IPS DF 19.7 (cell line): ENCODE data around the gene DOCK7.
A peak's percentile ranks its signal among the peaks of the same experiment; 100 is the strongest.
"Not testable (repeated sequence)": the region's sequence is repeated elsewhere in the genome, so short reads cannot be mapped to it uniquely, and the experiment has no call there.

ENCODE experiments used
- DNase-seq: peaks from one replicate; pipeline ENCODE4 v3.0.0-alpha.2; 2013; ENCODE audit warnings: low read depth, low spot score

DOCK7 gene

GRCh38 chr1:62613890-62614289 lies 74.3 kb downstream of the DOCK7 start:
- DNase-seq: no peak

DNA sequence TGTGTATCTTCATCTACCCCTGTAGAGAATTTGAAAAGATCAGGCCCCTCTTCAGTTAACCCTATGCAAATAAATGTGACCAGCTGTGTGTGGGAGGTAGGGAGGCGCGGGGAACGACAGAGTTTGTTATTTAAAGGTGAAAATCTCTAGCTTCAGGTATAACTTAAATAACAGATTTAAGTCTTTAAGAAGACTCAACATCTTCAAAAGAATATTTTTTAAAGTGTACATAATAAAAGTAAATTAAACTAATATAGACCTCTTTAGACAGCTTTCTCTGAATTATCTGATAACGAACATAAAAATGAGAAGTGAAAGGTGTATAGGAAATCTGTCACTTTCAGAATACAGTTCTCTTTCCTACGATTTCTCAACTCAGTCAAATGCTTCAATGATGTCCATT lies 74.9 kb downstream of the DOCK7 start:
- no peak for DNase-seq

DNA sequence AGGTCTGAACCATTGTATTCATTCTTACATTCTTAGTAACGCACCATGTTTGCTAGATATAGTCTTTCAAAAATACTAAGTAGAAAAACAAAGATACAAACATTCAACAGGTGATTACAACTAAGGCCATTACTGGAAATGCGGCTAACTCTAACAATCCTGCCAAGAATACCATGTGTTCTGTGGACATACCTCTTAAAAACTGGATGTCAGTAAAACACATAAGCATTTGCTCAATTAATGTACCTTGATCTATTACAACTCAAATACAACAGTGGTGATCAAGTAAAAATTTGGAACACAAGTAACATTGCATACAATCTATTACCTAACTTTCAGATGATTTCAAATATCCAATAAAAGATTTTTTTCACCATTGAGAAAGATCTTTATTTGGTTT lies 75.4 kb downstream of the DOCK7 start:
- DNase-seq: no peak

DNA sequence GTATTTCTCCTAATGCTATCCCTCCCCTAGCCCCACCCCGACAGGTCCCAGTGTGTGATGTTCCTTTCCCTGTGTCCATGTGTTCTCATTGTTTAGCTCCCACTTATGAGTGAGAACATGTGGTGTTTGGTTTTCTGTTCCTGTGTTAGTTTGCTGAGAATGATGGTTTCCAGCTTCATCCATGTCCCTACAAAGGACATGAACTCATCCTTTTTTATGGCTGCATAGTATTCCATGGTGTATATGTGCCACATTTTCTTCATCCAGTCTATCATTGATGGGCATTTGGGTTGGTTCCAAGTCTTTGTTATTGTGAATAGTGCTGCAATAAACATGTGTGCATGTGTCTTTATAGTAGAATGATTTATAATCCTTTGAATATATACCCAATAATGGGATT lies 77.6 kb downstream of the DOCK7 start:
- not testable (repeated sequence) for DNase-seq

DNA sequence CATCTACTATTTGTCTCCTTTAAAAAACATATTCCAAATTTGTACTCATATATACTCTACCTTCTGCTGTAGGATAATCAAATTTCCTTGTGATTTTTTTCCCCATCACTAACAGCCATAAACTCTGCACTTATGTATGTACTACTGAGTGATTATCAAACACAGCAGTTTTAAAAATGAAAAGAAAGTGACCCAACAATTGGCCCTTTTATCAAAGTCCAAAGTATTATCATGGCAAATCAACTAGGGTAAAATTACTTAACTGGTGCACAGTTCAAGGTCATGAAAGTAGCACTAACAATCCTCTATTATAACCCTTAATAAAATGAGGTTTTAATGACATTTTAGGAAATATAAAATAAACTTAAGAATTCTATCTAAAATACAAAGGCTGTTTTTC lies 79.3 kb downstream of the DOCK7 start:
- DNase-seq: no peak

DNA sequence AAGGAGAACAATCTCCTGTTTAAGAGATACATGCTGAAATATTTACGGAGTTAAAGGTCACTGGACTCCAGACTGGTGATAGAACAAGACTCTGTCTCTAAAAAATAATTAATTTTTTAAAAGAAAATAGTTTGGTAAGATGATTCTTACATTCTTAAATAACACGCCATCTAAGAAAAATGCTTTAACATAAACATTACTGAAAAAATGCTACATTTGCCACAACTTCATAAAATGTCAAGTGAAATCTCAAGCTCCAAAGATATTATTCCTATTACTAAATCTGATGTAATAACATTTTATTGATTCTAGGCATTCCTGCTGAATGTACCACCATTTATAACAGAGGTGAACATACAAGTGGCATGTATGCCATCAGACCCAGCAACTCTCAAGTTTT lies 86.7 kb downstream of the DOCK7 start:
- no peak for DNase-seq

DNA sequence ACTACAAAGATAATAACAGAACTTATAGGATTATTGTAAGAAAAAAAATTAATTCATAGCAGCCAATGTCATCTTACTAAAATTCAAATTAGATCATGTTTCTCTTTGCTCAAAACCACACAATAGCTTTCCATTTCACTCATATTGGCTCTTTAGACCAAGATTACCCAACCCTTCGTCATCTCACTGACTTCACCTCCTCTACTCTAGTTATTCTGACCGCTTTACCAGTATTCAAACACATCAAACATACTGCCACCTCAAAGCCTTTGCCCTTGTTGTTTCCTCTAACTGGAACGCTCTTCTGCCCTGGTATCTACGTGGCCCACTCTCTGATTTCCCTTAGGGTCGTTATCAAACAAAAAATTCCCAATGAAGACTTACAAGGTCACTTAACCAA lies 89.1 kb downstream of the DOCK7 start:
- no peak for DNase-seq

DNA sequence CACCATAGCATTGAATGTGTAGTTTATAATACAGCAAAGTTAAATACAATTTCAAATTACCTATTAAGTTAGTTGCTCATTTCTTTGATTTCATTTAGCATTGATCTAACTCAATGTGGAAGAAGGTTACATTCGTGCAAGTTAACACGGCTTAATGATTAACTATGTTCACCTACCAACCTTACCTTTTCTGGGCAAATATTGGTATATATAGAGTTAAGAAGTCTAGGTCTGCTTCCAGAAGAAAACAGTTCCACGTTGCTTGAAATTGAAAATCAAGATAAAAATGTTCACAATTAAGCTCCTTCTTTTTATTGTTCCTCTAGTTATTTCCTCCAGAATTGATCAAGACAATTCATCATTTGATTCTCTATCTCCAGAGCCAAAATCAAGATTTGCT lies 90.9 kb downstream of the DOCK7 start, which contains the start of gene ANGPTL3:
ANGPTL3 (plus strand) TSS at position 240 of the 400 bp plus-strand sequence; CDS start at position 287, 47 bp downstream.
- no peak for DNase-seq

GRCh38 chr1:62595647-62596046 lies 92.5 kb downstream of the DOCK7 start:
- DNase-seq: no peak

GRCh38 chr1:62593825-62594394 lies 94.3 kb downstream of the DOCK7 start:
- no peak for DNase-seq

DNA sequence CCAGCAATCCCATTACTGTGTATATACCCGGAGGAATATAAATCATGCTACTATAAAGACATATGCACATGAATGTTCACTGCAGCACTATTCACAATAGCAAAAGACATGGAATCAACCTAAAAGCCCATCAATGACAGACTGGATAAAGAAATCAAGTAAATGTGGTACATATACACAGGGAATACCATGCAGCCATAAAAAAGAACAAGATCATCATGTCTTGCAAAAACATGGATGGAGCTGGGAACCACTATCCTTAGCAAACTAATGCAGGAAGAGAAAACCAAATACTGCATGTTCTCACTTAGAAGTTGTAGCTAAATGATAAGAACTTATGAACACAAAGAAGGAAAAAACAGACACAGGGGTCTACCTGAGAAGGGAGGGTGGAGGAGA lies 97.2 kb downstream of the DOCK7 start:
- DNase-seq: no peak

GRCh38 chr1:62590255-62590969 lies 97.8 kb downstream of the DOCK7 start:
- DNase-seq: no peak

- DNase-seq: no peak
Measured at GRCh38 chr1:62589321-62589720, 98.9 kb downstream of the DOCK7 start.

DNA sequence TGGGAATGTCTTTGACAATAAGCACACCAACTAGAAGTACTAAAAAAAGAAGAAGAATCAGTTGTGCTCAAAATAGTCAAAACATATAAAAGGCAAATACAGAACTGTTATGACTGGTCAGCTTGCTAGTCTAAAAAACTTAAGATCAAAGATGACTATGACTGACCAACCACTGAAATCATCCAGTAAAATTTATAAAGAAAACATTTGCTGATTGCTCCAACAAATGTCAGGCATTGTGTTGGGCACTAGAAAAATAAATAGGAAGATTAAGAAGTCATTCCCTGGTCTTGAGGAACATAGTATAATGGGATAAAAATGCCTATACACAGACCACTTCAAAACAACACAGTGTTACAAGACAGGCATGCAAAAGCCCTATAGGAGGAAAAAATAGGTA lies 100.2 kb downstream of the DOCK7 start:
- DNase-seq: no peak

DNA sequence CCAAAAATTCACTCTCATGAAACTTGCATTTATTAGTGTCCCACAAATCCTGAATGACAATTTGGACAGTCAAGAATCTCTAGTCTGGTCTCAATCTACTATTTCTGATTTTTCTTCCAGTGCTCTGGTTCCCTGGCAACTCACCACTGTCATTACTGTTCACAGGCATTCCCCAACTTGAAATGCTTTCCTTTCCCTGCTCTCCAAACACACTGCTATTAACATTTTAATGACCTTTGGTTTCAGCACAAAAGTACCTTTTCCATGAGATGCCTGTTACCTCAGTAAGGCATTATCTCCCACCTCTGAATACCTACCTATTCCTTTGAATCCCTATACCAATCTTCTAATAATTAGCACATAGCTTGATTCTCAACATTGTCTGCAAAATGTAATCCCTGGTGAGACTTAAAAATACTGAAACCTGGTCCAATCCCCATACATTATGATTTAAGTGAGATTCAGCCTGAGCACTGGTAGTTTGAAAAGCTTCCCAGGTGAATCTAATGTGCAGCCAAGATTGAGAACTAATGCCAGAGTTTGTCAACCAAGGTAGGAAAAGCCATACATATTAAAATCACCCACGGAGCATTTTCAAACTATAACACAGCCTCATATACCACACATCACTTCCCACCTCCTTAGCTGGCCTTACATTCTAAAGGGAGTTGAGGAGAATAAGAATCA lies 102.6 kb downstream of the DOCK7 start:
- peak; percentile 33 for DNase-seq

- DNase-seq: no peak
Measured at GRCh38 chr1:62573675-62574074, 114.5 kb downstream of the DOCK7 start.

DNA sequence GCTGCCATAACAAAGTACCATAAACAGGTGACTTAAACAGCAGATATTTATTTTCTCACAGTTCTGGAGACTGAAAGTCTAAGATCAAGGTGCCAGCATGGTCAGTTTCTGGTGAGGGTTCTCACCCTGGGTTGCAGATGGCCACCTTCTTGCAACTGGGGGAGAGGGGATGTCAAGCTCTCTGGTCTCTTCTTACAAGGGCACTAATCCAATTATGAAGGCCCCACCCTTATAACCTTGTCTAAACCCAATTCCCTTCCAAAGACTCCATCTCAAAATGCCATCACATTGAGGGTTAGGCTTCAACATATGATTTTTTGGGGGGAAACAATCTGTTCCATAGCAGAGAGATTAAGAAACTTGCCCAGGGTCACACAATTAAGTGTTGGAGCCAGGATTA lies 115.7 kb downstream of the DOCK7 start:
- no peak for DNase-seq

DNA sequence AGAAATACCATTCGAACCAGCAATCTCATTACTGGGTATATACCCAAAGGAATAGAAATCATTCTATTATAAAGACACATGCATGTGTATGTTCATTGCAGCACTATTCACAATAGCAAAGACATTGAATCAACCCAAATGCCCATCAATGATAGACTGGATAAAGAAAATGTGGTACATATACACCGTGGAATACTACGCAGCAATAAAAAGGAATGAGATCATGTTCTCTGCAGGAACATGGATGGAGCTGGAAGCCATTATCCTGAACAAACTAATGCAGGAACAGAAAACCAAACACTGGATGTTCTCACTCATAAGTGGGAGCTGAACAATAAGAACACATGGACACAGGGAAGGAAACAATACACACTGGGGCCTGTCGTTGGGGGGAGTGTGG lies 116.7 kb downstream of the DOCK7 start:
- not testable (repeated sequence) for DNase-seq

- not testable (repeated sequence) for DNase-seq
Measured at GRCh38 chr1:62567926-62568325, 120.3 kb downstream of the DOCK7 start.

- DNase-seq: not testable (repeated sequence)
Measured at GRCh38 chr1:62567182-62567581, 121.0 kb downstream of the DOCK7 start.

DNA sequence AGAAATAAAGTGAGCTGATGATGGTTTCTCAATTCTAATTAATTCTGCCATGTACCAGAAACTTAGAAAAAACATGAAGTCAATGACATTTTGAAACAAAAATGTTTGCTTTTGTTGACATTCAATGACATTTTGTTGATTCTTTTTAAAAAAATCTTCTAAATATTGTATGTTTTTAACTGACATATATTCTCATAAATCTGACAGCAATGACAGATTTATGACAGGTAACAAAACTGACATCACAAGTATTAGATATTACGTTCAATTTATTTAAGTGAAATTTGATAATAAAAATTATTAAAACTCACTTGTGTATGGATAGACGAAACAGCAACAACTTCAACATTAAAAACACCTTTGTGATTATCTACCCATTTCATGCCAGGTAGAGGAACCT lies 126.9 kb downstream of the DOCK7 start:
- no peak for DNase-seq

- DNase-seq: no peak
Measured at GRCh38 chr1:62544570-62544969, 143.6 kb downstream of the DOCK7 start.

- DNase-seq: no peak
Measured at GRCh38 chr1:62541048-62541447, 147.1 kb downstream of the DOCK7 start.
